HCEC 1CT (cell line): ENCODE measurements around the gene TCEAL9.
"Not testable (repeated sequence)": the region's sequence is repeated elsewhere in the genome, so short reads cannot be mapped to it uniquely, and the experiment has no call there.

ENCODE experiments used
- DNase-seq: peaks from one replicate; pipeline ENCODE4 v3.0.0-alpha.2; 2017

The TCEAL9 gene

DNA sequence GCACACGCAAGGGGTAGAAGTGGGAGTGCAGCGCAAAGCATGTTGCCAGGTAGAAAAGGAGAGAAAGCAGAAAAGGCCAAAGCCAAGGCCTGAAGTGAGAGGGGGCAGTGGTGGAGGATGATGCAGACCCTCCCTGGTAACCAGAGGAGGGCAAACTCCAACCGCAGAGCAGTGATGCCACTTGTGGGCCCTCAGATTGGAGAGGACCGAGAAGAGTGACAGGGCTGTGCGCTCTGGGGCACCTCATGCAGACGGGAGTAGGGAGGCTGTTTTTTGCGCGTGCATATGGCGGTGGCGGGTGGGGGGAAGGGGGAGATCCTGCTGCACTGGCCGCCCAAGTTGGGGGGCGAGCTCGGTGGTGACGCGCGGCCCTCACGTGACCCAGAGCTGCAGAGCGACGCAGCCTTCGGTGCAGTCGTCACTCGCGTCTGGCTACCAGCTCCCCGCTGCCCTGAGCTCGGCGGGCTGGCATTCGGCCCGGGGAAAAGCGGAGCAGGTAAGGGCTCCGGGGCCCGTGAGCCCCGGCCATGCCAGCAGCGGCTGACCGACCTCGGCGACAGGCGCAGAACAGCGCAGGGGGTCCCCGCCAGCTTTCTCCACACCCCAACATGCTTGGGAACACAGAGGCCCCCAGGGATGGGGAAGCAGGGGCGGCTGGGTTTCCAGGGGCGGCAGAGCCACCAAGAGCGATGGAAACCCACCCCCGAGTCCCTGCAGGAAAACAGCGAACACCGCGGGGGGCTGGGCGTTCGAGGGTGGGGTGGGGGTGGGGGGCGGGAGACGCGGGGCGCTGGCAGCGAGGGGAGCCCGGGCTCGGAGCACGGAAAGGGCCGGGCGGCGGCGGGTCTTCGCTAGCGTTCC is 20.0 kb downstream of the TCEAL9 start, which contains the start of gene BEX3:
TSS of gene BEX3 (plus strand) at position 421 of the 861 bp plus-strand sequence. CDS start 984 bp downstream, outside the sequence.
- peak; percentile 30 for DNase-seq

DNA sequence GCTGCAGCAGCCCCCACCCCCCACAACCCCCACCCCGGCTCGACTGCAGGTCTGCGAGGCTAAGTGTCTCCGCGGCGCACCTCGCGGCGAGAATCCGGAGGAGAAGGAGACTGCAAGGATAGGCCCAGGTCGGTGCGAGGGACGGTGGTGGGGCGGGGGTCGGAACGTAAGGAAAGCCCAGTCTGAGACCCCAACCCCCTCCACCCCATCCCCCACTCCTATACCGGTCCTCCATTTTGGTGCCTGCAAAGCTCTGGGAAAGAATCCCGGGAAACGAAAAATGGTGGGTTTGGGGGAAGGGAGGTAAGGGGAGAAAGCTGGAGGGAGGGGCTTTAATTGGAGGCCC is 20.6 kb downstream of the TCEAL9 start:
- no peak for DNase-seq

DNA sequence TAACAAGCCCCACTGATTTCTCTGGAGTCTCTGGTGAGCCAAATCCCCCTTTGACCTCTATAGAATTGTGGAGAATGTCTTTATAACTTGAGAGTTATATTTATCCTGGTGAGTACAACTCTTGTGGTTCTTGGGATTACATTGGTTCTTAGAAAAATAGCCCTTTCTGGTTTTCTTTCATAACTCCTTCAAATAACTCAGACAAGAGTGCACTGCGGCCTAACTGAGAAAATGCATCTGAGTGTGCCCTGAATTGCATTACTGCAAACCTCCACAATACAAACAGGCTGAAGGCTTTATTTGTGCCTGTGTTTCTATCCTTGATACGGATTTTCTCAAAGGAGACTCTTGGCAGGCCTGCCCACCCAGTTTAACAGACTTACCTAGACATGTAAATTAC is 22.7 kb downstream of the TCEAL9 start:
- DNase-seq, result no peak

DNA sequence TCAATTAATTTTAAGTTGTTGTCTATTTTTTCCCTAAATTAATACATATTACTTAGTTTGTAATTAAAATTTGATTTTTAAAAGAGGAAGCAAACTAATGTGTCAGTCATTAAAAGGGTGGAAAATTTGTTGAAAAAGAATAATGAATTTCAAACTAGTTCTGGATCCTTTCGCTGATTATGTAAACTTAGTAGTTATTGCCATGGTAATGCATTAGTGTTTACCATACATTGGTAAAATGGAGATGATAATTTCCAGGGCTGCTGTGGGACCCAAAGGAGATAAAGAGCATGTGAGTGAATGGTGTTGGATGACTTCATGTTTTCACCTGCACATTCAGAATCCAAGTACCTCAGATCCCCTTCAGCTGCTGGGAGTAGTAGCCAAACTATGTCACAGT is 26.6 kb downstream of the TCEAL9 start:
- DNase-seq, result no peak

DNA sequence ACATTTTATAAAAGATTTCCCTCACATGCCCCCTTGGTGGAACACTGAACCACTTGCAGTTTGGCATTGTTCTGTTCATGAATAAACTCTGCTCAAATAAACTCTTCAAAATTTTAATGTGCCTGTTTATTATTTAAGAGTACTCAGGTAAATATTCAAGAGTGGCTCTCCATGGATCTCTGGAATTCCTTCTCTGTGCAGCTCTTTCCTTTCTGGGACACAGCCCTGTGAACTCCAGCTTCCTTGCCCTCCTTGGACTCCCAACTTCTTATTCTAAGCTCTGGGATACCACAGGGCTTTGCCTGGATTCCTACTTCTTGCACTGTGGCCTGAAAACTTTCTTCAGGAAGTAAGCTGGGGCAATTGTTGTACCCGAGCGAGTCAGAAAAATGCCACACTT is 28.4 kb downstream of the TCEAL9 start:
- DNase-seq, result no peak

DNA sequence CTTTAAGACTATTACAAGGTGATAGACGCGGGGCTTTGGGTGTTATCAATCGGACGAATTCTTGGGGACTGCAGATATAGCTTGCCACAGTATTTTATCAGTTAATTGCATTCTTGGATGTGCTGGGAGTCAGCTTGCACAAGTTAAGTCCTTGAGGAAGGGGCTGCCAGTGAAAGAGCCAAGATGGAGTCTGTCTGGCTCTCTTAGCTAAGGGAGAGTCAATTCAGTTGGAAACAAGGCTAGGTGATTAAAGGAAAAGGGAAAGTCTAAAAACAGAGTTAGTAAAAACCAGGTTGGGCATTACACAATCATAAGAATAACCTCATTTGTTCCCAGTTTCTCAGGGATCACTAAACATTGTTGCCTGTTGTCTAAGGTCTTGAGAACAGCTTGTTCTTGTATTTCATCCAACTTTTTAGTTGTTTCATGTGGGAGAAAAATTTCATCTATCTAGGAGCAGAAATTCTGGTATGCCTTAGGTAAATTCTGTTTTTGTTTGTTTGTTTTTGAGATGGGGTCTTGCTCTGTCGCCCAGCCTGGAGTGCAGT is 29.1 kb downstream of the TCEAL9 start:
- not testable (repeated sequence) for DNase-seq

DNA sequence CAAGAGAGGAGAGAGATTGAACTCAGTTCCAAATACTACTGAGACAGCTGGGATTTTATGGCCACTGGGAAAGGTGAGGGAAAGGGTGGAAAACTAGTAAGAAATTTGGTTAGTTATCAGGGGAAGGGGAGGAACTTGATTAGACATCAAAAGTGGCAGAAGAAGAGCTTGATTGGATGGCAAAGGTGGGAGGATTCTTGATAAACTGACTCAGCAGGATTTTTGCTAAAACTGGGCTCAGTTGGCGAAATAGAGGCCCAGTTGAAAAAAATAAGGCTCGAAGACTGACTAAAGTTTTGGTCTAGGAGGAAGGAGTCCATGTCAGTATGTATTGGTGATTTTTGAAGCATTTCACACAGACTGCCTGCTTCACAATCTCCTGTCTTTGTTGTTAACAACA is 30.0 kb downstream of the TCEAL9 start:
- no peak for DNase-seq

DNA sequence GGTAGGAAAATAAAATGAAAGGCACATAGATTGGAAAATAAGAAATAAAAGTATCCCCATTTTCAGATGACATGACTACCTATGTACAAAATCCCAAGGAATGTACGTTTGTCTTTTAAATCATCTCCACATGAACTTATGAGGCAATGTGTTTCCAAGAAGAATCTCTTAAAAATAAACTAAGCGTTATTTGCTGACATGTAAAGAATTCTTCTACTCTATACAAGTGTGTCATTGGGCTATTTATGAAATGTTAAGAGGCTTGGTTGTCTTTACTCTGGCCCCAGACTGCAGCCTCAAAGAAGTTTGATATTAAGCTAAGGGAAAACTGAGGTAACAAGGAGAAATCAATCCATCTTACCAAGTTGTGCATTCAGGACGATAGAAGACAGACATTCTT is 37.2 kb downstream of the TCEAL9 start:
- DNase-seq, result no peak

DNA sequence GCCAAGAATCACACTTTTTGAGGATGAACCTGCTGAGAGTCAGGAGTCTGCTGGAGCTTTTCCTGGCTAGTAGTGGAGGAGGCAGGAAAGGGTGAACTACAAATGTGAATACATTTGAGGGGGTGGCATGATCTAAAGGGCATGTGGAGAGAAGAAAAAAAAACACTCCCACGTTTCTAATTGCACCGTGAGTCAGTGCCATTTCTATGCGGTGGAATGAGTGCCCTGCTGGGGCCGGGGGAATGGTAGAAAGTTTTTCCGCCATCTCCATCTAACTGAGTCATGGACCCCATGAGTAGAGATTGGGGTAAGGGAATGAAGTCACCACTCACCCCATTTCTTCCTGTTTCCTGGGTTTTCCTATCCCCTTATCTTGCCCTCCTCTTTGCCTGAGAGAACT is 39.9 kb downstream of the TCEAL9 start:
- DNase-seq, result peak; percentile 59

DNA sequence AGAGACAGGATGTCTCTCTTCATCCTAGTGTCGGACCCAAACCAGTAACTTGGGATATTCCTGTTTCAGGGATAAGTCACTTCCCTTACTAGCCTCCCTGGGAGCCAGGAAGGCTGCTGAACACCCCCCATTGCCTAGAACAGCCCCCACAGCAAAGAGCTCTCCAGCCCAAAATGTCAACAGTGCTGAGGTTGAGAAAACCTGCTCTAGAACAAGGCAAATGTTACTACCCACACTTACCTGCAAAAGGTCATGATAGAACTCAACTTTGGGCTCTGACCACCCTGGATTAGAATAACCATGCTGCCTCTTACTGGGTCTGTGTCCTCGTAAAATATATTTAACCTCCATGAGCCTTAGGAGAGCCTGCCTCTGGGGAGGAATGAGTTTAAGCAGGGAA is 40.4 kb downstream of the TCEAL9 start:
- DNase-seq, result no peak

DNA sequence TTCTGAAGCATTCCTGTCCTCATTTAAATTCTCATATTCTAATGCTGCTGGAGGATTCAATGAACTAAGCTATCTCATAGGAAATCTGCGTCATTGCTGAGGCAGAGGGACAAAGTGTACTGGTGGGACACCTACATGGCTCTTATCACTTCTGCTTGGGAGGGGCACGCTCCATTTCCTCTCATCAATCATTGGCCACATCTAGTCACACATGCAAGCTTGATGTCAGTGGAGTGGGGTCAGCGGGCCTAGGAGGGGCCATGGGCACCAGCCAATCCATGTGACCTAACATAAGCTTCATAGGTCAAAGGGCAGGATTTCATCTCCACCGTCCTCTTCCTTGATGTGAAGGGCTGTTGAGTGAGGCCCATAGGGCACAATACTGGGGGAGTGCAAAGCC is 41.4 kb downstream of the TCEAL9 start:
- no peak for DNase-seq

DNA sequence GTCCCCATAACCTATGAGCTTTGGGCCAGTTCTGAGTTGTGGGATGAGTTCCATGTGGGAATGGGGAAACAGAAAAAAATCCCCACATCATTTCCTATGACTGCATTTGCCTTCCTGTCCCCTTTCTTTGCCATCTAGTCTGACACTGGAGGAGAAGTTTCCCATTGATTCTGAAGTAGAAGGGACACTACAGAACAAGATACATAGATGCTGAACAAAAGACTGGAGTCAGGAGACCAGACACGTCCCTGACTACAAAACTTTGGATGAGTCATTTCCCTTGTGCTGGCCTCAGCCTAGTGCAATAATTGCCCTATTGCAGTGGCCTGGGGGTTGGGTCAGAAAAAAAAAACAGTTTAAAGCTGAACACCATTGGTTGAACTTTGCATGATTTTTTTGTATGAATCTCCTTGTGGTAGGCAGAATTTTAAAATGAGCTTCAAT is 42.1 kb downstream of the TCEAL9 start:
- DNase-seq, result peak; percentile 87

DNA sequence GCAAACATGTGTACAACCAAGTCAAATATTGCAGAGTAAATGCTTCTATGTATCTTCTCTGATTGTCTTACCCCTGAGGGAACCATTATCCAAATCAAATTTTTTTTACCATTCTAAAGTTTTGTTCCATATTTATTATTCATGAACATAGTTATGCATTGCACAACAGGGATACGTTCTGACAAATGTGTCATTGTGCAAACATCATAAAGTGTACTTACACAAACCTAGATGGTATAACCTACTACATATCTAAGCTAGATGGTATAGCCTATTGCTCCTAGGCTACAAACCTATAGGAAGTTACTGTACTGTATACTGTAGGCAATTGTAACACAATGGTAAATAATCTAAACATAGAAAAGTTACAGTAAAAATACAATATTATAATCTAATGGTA is 43.4 kb downstream of the TCEAL9 start:
- peak; percentile 43 for DNase-seq

DNA sequence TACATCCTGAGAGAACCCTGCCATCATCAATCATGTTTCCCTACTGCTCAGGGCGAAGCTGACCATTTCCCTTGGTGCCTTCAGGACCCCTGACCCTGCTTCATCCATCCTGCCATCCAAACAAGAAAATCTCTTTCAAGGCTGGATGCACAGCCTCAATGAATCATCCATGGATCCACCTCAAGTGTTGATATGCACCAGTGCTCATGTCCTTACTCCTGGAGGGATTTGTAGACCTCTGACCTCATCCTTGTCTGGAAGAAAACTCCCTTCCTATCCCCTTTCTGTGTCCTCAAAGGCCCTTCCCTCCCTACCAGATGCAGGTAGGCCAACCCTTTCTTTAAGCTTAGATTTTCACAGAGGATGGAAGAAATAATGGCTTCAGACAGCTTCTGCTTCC is 44.6 kb downstream of the TCEAL9 start:
- DNase-seq, result no peak

DNA sequence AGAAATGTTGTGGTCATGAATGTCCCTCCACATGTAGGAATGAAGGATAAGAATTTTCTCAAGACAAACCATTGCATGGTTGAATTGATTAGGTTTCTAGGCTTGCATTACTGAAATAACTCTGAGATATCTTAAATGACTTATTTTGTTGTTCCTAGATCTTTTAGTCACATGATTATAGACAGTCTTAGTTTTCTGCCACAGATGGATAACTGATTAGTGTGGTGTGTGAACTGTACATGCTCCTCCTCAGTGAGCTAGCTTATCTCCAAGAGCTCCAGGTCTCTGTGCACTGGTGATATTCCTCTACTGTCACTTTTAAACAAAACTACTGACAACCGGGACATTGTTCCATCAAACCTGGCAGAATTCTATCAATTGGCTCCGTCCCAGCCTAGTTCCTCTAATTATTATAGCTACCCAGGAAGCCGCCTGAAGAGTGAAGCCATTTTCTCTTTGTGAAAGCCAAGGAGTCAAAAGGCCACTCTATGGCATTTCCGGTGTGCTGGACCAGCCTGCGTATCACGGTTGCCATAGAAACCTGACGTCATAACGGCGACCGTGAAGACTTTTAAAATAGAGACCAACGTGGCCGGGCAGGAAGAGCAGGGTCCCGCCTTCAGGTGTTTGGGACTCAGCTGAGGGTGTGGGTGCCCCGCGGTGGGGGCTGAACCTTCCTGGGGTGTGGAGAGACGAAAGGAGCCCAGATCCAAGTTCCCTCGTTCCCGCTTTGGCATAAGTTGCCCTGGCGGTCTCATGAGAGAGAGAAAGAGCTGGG is 48.1 kb downstream of the TCEAL9 start:
- peak; percentile 78 for DNase-seq

DNA sequence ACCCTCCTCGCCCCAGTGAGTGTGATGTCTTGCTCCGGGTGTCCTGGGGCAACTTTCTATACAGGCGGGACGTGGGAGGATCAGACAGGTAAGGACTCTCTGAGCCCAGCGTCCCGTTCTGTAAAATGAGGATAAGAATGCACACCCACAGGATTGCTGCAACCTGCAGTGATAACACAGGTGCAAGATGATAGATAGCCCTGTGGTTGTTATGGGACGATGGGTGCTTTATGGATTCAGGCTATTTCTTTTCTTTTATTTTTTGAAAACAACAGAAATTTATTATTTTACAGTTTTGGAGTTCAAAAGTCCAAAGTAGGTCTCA is 48.7 kb downstream of the TCEAL9 start:
- DNase-seq, result no peak

DNA sequence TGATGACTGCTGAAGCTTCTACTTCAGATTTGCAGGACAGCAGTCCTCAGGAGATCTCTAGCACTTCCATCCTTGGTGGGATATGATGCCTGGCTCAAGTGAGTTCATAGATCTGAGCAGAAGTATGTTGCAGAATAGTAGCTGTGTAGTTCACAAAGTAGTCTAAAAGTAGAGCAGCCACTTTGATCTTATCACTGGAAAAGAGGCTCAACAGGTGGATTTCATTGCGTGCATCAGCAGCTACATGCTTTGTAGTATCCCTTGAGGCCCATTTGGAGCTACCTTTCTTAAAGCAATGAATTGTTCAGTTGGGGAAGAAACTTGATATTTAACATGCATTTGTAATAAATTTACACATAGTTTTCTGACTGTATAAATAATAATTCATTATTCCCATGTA is 50.0 kb downstream of the TCEAL9 start:
- no peak for DNase-seq

DNA sequence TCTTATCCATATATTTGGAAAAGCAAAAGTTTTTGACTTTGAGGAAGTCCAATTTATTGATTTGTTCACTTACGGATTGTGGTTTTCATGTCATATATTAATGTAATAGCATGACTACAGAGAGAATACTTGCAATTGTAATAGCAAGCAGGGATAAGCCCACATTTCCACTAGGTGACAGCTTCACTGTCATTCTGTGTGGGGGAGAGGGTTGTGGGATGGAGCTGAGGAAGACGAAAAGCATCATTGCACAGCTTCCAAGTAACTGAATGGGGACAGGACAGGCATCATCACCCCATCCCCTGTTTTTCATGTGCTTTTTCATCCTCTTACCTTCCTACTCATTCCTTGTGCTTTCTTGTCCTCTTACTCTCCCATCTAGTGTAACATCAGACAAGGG is 51.5 kb downstream of the TCEAL9 start:
- DNase-seq, result no peak
